ENCODE results near the gene OXTR.

Gene OXTR

DNA sequence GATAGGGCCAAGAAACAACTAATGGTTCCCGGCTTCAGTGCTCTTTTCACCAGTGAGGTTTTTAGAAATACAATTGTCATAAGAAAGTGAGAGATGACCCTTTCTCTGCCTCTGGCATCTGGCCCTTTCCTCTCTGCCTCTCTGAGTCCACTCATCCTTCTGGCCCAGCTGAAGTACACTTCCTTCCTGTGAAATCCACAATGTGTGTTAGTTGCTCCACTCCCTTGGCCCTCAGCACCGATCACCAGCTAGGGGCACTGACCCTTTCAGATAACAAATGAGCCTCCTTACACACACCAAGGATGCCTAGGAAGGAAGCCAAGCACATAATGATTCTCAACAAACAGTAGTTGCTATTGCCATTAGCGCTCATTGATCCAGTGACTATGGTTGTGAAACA, 38.8 kb downstream of the OXTR start:
- H3K4me1 ChIP-seq (ENCODE audit: low read length), result no peaks in the 10 kb centered on the region
- H3K27me3 ChIP-seq (replicated peaks; ENCODE audit: insufficient read depth, low read length), result no peaks in the 10 kb centered on the region
- no peaks in the 10 kb centered on the region for H3K36me3 ChIP-seq (replicated peaks; ENCODE audit: insufficient read depth, low read length)
- no peaks in the 10 kb centered on the region for H3K9me2 ChIP-seq (replicated peaks; ENCODE audit: insufficient read depth, low read length)
- H4K20me1 ChIP-seq (ENCODE audit: insufficient read depth, low read length), result no peaks in the 10 kb centered on the region
- H3K9me3 ChIP-seq (replicated peaks; ENCODE audit: insufficient read depth, low read length), result no peaks in the 10 kb centered on the region
- no peak overlapping the region for H3K9ac ChIP-seq (ENCODE audit: low read length)
- H3K4me3 ChIP-seq (ENCODE audit: low read length), result no peak overlapping the region
- H3K27ac ChIP-seq (ENCODE audit: low read length), result no peak overlapping the region
- H3K79me2 ChIP-seq (ENCODE audit: low read length), result no peaks in the 10 kb centered on the region
- DNase-seq, result no peak
- H3F3A ChIP-seq (ENCODE audit: insufficient read depth, low read length), result no peaks in the 10 kb centered on the region
- H2AFZ ChIP-seq (ENCODE audit: low read length), result no peak overlapping the region
- TF ChIP-seq, protein P1, sequence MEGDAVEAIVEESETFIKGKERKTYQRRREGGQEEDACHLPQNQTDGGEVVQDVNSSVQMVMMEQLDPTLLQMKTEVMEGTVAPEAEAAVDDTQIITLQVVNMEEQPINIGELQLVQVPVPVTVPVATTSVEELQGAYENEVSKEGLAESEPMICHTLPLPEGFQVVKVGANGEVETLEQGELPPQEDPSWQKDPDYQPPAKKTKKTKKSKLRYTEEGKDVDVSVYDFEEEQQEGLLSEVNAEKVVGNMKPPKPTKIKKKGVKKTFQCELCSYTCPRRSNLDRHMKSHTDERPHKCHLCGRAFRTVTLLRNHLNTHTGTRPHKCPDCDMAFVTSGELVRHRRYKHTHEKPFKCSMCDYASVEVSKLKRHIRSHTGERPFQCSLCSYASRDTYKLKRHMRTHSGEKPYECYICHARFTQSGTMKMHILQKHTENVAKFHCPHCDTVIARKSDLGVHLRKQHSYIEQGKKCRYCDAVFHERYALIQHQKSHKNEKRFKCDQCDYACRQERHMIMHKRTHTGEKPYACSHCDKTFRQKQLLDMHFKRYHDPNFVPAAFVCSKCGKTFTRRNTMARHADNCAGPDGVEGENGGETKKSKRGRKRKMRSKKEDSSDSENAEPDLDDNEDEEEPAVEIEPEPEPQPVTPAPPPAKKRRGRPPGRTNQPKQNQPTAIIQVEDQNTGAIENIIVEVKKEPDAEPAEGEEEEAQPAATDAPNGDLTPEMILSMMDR (IDR thresholded peaks at IDR 0.05; ENCODE audit: low read length), result no peak
- TF ChIP-seq EZH2 (optimal IDR thresholded peaks at IDR 0.05; ENCODE audit: low read depth, low read length), result no peak
- no peak for TF ChIP-seq EZH2phosphoT487 (IDR thresholded peaks at IDR 0.05; ENCODE audit: low read length)
- H3K4me2 ChIP-seq (ENCODE audit: low read depth, low read length), result no peak overlapping the region

DNA sequence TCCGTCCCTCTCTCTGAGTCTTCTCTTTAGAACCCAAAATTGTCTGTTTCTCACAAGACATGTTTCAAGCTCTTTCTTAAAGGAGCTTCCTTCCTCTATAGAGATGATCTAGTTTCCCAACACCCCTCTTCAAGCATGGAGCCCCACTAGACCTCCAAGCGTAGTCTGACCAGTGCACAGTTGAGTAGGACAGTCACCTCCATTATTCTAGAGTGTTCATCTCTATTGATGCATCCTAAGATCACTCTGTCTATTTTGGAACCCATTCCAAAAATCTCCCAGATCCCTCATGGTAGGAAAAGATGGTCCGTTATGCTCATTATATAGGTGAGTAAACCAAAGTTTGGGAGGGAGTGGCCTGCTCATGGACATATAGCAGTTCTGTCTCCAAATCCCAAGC, 39.9 kb downstream of the OXTR start:
- no peaks in the 10 kb centered on the region for H3K4me1 ChIP-seq (ENCODE audit: low read length)
- H3K79me2 ChIP-seq (ENCODE audit: low read length), result no peaks in the 10 kb centered on the region
- no peaks in the 10 kb centered on the region for H4K20me1 ChIP-seq (ENCODE audit: insufficient read depth, low read length)
- H3K9ac ChIP-seq (ENCODE audit: low read length), result no peak overlapping the region
- H3K27me3 ChIP-seq (replicated peaks; ENCODE audit: insufficient read depth, low read length), result no peaks in the 10 kb centered on the region
- H3K9me2 ChIP-seq (replicated peaks; ENCODE audit: insufficient read depth, low read length), result no peaks in the 10 kb centered on the region
- H2AFZ ChIP-seq (ENCODE audit: low read length), result no peak overlapping the region
- no peak overlapping the region for H3K4me2 ChIP-seq (ENCODE audit: low read depth, low read length)
- no peak overlapping the region for H3K27ac ChIP-seq (ENCODE audit: low read length)
- H3K4me3 ChIP-seq (ENCODE audit: low read length), result no peak overlapping the region
- DNase-seq, result no peak
- no peaks in the 10 kb centered on the region for H3F3A ChIP-seq (ENCODE audit: insufficient read depth, low read length)
- TF ChIP-seq EZH2phosphoT487 (IDR thresholded peaks at IDR 0.05; ENCODE audit: low read length) (no peak), EZH2 (optimal IDR thresholded peaks at IDR 0.05; ENCODE audit: low read depth, low read length) (no peak)
- TF ChIP-seq, protein P1 (IDR thresholded peaks at IDR 0.05; ENCODE audit: low read length), result no peak
- no peaks in the 10 kb centered on the region for H3K36me3 ChIP-seq (replicated peaks; ENCODE audit: insufficient read depth, low read length)
- no peaks in the 10 kb centered on the region for H3K9me3 ChIP-seq (replicated peaks; ENCODE audit: insufficient read depth, low read length)

DNA sequence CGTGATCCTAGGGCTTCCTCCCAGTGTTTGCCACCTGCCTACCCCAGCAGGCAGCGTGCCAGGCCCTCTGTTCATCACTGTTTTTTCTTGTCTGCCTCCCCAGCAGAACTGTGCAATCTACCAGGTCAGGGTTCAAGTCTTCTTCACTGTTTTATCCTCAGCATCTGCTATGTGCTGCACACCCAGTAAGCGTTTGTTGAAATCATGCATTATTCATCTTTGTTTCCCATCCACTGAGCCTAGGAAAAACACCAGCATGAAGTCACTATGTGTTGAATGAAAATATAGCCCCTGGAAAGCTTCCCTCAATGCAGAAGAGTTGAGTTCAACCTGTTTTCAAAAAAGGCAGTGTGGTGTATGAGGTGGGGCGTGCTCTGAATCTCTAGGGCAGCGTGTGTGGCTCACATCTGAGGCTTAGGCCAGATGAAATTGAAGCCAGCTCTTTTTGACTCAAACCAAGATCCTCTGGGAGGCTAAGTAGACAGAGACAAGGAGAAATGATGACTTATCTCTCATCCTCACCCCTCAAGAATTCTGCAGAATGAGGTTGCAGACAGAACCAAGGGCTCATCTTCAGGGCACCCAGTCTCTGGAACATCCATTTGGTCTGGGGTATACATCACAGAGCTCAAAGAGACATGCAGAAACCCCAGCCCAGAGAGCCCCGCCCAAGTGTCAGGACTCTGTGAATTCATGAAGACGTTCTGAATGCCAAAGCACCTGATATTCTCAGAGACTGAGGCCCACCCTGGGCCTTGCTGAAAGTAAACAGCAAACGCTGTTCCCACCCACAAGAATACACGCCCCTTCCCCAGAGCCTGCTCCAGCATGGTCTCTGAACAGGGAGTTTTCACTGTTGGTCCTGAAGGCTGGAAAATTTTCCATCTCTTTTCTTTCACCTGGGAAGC, 41.6 kb downstream of the OXTR start:
- no peak overlapping the region for H3K27ac ChIP-seq (ENCODE audit: low read length)
- no peak for TF ChIP-seq EZH2phosphoT487 (IDR thresholded peaks at IDR 0.05; ENCODE audit: low read length)
- TF ChIP-seq, protein P1 (IDR thresholded peaks at IDR 0.05; ENCODE audit: low read length), result no peak
- no peak for TF ChIP-seq EZH2 (optimal IDR thresholded peaks at IDR 0.05; ENCODE audit: low read depth, low read length)
- no peaks in the 10 kb centered on the region for H3K79me2 ChIP-seq (ENCODE audit: low read length)
- no peaks in the 10 kb centered on the region for H4K20me1 ChIP-seq (ENCODE audit: insufficient read depth, low read length)
- H3K4me1 ChIP-seq (ENCODE audit: low read length), result no peaks in the 10 kb centered on the region
- DNase-seq, result no peak
- H3F3A ChIP-seq (ENCODE audit: insufficient read depth, low read length), result no peaks in the 10 kb centered on the region
- H3K4me2 ChIP-seq (ENCODE audit: low read depth, low read length), result no peak overlapping the region
- no peaks in the 10 kb centered on the region for H3K36me3 ChIP-seq (replicated peaks; ENCODE audit: insufficient read depth, low read length)
- no peak overlapping the region for H3K4me3 ChIP-seq (ENCODE audit: low read length)
- H3K9me2 ChIP-seq (replicated peaks; ENCODE audit: insufficient read depth, low read length), result no peaks in the 10 kb centered on the region
- no peaks in the 10 kb centered on the region for H3K27me3 ChIP-seq (replicated peaks; ENCODE audit: insufficient read depth, low read length)
- no peaks in the 10 kb centered on the region for H3K9me3 ChIP-seq (replicated peaks; ENCODE audit: insufficient read depth, low read length)
- H2AFZ ChIP-seq (ENCODE audit: low read length), result no peak overlapping the region
- H3K9ac ChIP-seq (ENCODE audit: low read length), result no peak overlapping the region
